Cardiac muscle cell (in vitro differentiated cells and primary cell): ENCODE data around the gene PHACTR2. TPM values are rescaled to one million over a fixed set of nuclear protein-coding genes. Genes with fewer than 3 reads are reported as not detected.

Experiments used
- DNase-seq, 2 donors: peaks; one replicate each; pipeline versions ENCODE4 v3.0.0 to v3.0.0-alpha.2; 2010 to 2017; ENCODE audit warnings: low read depth in 1 of 2, low spot score in 1 of 2
- H3K27ac ChIP-seq: fragments of 200-600 bp; sonication (generic); 2 replicates; pipeline ENCODE4 v1.5.1; 2016
- H3K27me3 ChIP-seq: fragments of 200-600 bp; sonication (generic); 2 replicates; pipeline ENCODE4 v1.6.0; 2016; ENCODE audit warnings: control low read depth
- H3K36me3 ChIP-seq: fragments of 200-600 bp; sonication (generic); 2 replicates; pipeline ENCODE4 v1.5.1; 2016; ENCODE audit warnings: control low read depth
- H3K4me1 ChIP-seq: fragments of 200-600 bp; sonication (generic); 2 replicates; pipeline ENCODE4 v1.8.1; 2017; ENCODE audit warnings: low read depth, mild to moderate bottlenecking, mixed run types
- H3K4me3 ChIP-seq: fragments of 200-600 bp; sonication (generic); 2 replicates; pipeline ENCODE4 v1.5.1; 2016; ENCODE audit warnings: mild to moderate bottlenecking
- H3K9me3 ChIP-seq: fragments of 200-600 bp; sonication (generic); 2 replicates; pipeline ENCODE4 v1.5.1; 2017; ENCODE audit warnings: low read depth, mild to moderate bottlenecking, control low read depth
- polyA plus RNA-seq: library from polyadenylated mRNA; unstranded; fragments of >200 nt; fragmentation: Nextera tagmentation; extraction: Ambion mirVana; gene quantifications from 2 replicates; pipeline ENCODE4 v1.2.1, GENCODE V29; 2016
- total RNA-seq: library from RNA; depleted of rRNA; stranded (reverse); fragments of >200 nt; gene quantifications from 2 replicates; pipeline ENCODE4 v1.2.3, GENCODE V29; 2016
- TF ChIP-seq, protein P1 (sequence below): IDR thresholded peaks from 2 replicates; pipeline ENCODE4 v1.5.1; 2012; ENCODE audit warnings: low read depth, mild to moderate bottlenecking, low read length

PHACTR2 gene
- total and polyA plus RNA-seq, 2 experiments from 2014 or later: 47.3 to 52.3 TPM

DNA sequence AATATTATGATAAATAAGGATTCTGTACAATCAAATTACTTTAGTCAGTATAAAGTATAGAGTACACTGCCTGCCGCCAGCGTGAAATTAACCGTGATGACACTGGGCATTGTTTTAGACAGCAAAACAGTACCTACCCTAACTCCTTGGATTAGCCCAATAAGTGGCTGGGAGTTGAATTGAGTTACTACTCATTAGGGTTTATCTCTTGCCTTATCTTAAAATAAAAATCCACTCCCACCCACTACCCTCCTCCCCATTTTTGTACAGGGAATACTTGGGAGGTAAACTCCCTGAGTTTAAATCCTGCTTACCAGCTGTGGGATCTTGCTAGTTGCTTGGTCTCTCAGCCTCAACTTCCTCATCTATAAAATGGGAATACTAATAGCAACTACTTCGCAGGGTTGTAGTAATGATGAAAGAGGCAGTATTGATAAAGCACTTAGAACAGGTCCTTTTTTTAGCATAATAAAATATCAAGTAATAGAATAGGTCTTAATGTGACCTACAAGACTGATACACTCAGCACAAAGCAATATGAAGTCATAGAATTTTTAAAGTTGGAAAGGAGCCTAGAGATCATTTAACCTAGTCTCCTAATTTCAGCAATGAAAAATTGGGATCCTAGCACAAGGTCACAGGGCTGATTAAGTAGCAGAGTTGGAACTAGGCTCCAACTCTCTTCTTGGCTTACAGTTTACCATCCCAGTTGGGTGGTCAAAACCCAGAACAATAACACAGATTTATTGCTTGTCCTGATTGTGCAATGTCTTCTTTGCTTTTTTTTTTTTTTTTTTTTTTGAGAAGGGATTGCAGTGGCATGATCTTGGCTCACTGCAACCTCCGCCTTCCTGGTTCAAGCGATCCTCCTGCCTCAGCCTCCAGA is 23.8 kb downstream of the PHACTR2 start:
- Histone ChIP-seq H3K4me1 (peaks cover 9% of the 10 kb centered on the region), H3K9me3 (no peaks in the 10 kb centered on the region), H3K36me3 (no peaks in the 10 kb centered on the region), H3K4me3 (no peak overlapping the region), H3K27me3 (no peaks in the 10 kb centered on the region), H3K27ac (no peak overlapping the region)
- TF ChIP-seq, protein P1, sequence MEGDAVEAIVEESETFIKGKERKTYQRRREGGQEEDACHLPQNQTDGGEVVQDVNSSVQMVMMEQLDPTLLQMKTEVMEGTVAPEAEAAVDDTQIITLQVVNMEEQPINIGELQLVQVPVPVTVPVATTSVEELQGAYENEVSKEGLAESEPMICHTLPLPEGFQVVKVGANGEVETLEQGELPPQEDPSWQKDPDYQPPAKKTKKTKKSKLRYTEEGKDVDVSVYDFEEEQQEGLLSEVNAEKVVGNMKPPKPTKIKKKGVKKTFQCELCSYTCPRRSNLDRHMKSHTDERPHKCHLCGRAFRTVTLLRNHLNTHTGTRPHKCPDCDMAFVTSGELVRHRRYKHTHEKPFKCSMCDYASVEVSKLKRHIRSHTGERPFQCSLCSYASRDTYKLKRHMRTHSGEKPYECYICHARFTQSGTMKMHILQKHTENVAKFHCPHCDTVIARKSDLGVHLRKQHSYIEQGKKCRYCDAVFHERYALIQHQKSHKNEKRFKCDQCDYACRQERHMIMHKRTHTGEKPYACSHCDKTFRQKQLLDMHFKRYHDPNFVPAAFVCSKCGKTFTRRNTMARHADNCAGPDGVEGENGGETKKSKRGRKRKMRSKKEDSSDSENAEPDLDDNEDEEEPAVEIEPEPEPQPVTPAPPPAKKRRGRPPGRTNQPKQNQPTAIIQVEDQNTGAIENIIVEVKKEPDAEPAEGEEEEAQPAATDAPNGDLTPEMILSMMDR: no peak
- no peak for DNase-seq

DNA sequence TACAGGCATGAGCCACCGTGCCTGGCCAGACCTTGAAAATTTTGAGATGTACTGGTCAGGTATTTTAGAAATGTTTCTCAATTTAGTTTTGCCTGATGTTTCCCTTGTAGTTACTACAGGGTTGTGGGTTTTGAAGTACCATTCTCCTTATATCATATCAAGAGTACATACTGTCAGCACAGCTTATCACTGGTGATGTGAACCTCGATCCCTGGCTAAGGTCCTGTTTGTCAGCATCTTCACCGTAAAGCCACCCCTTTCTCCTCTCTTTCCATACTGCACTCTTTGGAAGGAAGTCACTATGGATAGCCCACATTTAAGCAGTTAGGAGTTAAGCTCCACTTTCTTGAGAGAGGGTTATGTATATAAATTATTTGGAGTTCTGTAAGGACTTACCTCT is 27.8 kb downstream of the PHACTR2 start:
- Histone ChIP-seq H3K36me3 (no peaks in the 10 kb centered on the region), H3K4me1 (peaks cover 4% of the 10 kb centered on the region), H3K27me3 (no peaks in the 10 kb centered on the region), H3K27ac (no peak overlapping the region), H3K4me3 (no peak overlapping the region), H3K9me3 (no peaks in the 10 kb centered on the region)
- TF ChIP-seq, protein P1: no peak
- DNase-seq: no peak

DNA sequence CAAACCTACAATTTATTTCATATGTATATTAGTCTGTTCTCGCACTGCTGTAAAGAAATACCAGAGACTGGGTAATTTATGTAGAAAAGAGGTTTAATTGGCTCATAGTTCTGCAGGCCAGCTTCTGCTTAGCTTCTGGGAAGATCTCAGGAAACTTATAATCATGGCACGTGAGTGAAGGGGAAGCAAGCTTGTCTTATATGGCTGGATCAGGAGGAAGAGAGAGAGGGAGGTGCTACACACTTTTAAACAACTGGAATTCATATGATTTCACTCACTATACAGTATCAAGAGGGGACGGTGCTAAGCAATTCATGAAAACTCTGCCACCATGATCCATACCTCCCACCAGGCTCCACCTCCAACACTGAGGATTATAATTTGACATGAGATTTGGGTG is 29.9 kb downstream of the PHACTR2 start:
- DNase-seq: no peak
- TF ChIP-seq, protein P1: no peak
- Histone ChIP-seq H3K36me3 (no peaks in the 10 kb centered on the region), H3K4me1 (no peaks in the 10 kb centered on the region), H3K9me3 (no peaks in the 10 kb centered on the region), H3K27ac (no peak overlapping the region), H3K4me3 (no peak overlapping the region), H3K27me3 (no peaks in the 10 kb centered on the region)

DNA sequence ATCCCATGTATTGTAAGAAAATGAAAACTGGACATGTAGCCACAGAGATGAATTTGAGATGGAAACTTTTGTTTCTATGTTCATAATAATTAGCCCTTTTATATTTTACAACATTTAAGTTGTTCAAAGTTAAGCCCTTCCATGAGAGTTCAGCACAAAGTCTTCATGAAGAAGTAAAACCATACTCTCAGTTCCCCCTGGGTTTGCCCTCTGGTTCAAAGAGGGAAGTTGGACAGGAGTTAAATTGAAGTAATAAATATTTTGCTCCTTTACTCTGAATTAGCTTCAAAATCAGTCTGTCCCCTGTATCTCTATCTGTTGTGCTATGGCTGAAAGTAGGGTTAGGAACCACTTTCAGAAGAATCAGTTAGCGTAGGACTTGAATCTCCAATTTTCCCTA is 31.1 kb downstream of the PHACTR2 start:
- Histone ChIP-seq H3K4me1 (no peaks in the 10 kb centered on the region), H3K36me3 (peaks cover 2% of the 10 kb centered on the region)

DNA sequence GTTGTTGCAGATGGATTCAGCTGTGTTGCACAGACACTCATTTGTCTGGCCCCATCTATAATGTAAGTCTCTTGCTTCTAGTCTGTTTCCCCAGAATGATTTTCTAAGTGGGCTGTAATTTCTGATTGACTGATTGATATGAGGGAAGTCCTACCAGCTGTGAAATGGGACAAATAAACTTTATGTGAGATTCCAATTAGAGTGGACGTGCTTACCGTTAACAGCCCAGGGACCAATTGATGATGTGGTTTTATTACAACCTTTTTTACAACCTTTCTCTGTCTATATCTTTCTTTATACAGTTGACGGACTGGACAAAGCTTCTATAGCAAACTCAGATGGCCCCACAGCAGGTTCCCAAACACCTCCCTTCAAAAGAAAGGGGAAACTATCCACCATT is 33.9 kb downstream of the PHACTR2 start:
- no peak for DNase-seq
- Histone ChIP-seq H3K27me3 (no peaks in the 10 kb centered on the region), H3K4me1 (no peaks in the 10 kb centered on the region), H3K4me3 (no peak overlapping the region), H3K27ac (no peak overlapping the region), H3K36me3 (peaks cover 3% of the 10 kb centered on the region), H3K9me3 (no peaks in the 10 kb centered on the region)
- TF ChIP-seq, protein P1: no peak

More for the DNA sequence above, 31.1 kb downstream of the PHACTR2 start:
- DNase-seq: no peak
- Histone ChIP-seq H3K27me3 (no peaks in the 10 kb centered on the region), H3K27ac (no peak overlapping the region), H3K4me3 (no peak overlapping the region), H3K9me3 (no peaks in the 10 kb centered on the region)
- TF ChIP-seq, protein P1: no peak
